OCI-LY3 (cell line): ENCODE measurements around the gene PODXL.

Source experiments
- EZH2phosphoT487 ChIP-seq: fragments of 200-600 bp; shearing (Covaris generic); IDR thresholded peaks from 2 replicates; pipeline ENCODE4 v1.6.1; 2018; ENCODE audit warnings: antibody characterized with exemption, mixed run types, low read depth
- TF ChIP-seq, protein P1 (sequence below): fragments of 200-600, 300-600 bp; sonication (generic); IDR thresholded peaks from 2 replicates; pipeline ENCODE4 v1.5.1; 2014; ENCODE audit warnings: antibody characterized with exemption, low read length, low read depth

GRCh38 chr7:131603932-131604331, 47.5 kb upstream of the PODXL start:
- TF ChIP-seq, protein P1, sequence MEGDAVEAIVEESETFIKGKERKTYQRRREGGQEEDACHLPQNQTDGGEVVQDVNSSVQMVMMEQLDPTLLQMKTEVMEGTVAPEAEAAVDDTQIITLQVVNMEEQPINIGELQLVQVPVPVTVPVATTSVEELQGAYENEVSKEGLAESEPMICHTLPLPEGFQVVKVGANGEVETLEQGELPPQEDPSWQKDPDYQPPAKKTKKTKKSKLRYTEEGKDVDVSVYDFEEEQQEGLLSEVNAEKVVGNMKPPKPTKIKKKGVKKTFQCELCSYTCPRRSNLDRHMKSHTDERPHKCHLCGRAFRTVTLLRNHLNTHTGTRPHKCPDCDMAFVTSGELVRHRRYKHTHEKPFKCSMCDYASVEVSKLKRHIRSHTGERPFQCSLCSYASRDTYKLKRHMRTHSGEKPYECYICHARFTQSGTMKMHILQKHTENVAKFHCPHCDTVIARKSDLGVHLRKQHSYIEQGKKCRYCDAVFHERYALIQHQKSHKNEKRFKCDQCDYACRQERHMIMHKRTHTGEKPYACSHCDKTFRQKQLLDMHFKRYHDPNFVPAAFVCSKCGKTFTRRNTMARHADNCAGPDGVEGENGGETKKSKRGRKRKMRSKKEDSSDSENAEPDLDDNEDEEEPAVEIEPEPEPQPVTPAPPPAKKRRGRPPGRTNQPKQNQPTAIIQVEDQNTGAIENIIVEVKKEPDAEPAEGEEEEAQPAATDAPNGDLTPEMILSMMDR = no peak
- TF ChIP-seq EZH2phosphoT487 = no peak
